Loucy (cell line): ENCODE results near the gene CA11.
"Not testable (repeated sequence)": the region's sequence is repeated elsewhere in the genome, so short reads cannot be mapped to it uniquely, and the experiment has no call there.

ENCODE experiments used
- H2AFZ ChIP-seq: fragments of 200-600 bp; sonication (generic); 2 replicates; pipeline ENCODE4 v1.6.0; 2016; ENCODE audit warnings: antibody characterized with exemption, mild to moderate bottlenecking, low read length, moderate library complexity
- H3F3A ChIP-seq: fragments of 200-600 bp; 2 replicates; pipeline ENCODE4 v1.6.0; 2016; ENCODE audit warnings: antibody characterized with exemption, low read depth, mild to moderate bottlenecking
- H3K27me3 ChIP-seq: fragments of 200-600 bp; sonication (generic); 2 replicates; pipeline ENCODE4 v1.6.1; 2014; ENCODE audit warnings: low read length, mild to moderate bottlenecking; ENCODE audit not compliant: insufficient read depth, poor library complexity, severe bottlenecking
- H3K36me3 ChIP-seq: fragments of 200-600 bp; sonication (generic); 2 replicates; pipeline ENCODE4 v1.6.1; 2016; ENCODE audit warnings: low read length; ENCODE audit not compliant: insufficient read depth
- H3K4me1 ChIP-seq: fragments of 200-600 bp; sonication (generic); 2 replicates; pipeline ENCODE4 v1.5.1; 2014; ENCODE audit warnings: low read length, mild to moderate bottlenecking; ENCODE audit not compliant: insufficient read depth, poor library complexity, severe bottlenecking
- H3K4me2 ChIP-seq: fragments of 200-600 bp; sonication (generic); 2 replicates; pipeline ENCODE4 v1.6.0; 2014; ENCODE audit warnings: antibody characterized with exemption, low read length, low read depth, mild to moderate bottlenecking; ENCODE audit not compliant: poor library complexity, severe bottlenecking
- H3K4me3 ChIP-seq: fragments of 200-600 bp; sonication (generic); 2 replicates; pipeline ENCODE4 v1.5.1; 2014; ENCODE audit warnings: low read length, mild to moderate bottlenecking, mixed read lengths; ENCODE audit not compliant: poor library complexity, severe bottlenecking
- H3K79me2 ChIP-seq: fragments of 200-600 bp; sonication (generic); 2 replicates; pipeline ENCODE4 v1.6.1; 2014; ENCODE audit warnings: low read length; ENCODE audit not compliant: insufficient read depth
- H3K9ac ChIP-seq: fragments of 200-600 bp; sonication (generic); 2 replicates; pipeline ENCODE4 v1.6.0; 2014; ENCODE audit warnings: mild to moderate bottlenecking, low read depth, low read length, moderate library complexity; ENCODE audit not compliant: poor library complexity, severe bottlenecking
- H3K9me2 ChIP-seq: fragments of 200-600 bp; sonication (generic); replicated peaks from 2 replicates; pipeline ENCODE4 v1.6.1; 2016; ENCODE audit warnings: low read depth, low read length, mixed read lengths
- H3K9me3 ChIP-seq: fragments of 200-600 bp; sonication (generic); 2 replicates; pipeline ENCODE4 v1.6.1; 2014; ENCODE audit warnings: mild to moderate bottlenecking, antibody characterized with exemption, low read length, low read depth; ENCODE audit not compliant: insufficient read depth
- H4K20me1 ChIP-seq: fragments of 200-600 bp; sonication (generic); 2 replicates; pipeline ENCODE4 v1.6.0; 2014; ENCODE audit warnings: antibody characterized with exemption, low read length, mild to moderate bottlenecking; ENCODE audit not compliant: insufficient read depth, poor library complexity, severe bottlenecking
- CTCF ChIP-seq: fragments of 200-600 bp; sonication (generic); conservative IDR thresholded peaks from 2 replicates; pipeline ENCODE4 v1.5.1; 2014; ENCODE audit warnings: mild to moderate bottlenecking, antibody characterized with exemption, low read length
- EZH2phosphoT487 ChIP-seq: fragments of 200-600 bp; IDR thresholded peaks from 2 replicates; pipeline ENCODE4 v1.6.1; 2018; ENCODE audit warnings: antibody characterized with exemption, mild to moderate bottlenecking, moderate library complexity, borderline replicate concordance

The CA11 gene

GRCh38 chr19:48660852-48661710 lies 15.1 kb upstream of the CA11 start:
- no peak for TF ChIP-seq CTCF
- no peak for TF ChIP-seq EZH2phosphoT487
- H3K79me2 ChIP-seq, result no peaks in the 10 kb centered on the region
- H2AFZ ChIP-seq, result peak overlapping the region; percentile 99
- H3K27me3 ChIP-seq, result no peaks in the 10 kb centered on the region
- H3K4me1 ChIP-seq, result peaks cover 8% of the 10 kb centered on the region
- H3K9me2 ChIP-seq, result no peaks in the 10 kb centered on the region
- H3K9ac ChIP-seq, result peak overlapping the region; percentile 16
- H3K4me3 ChIP-seq, result peak overlapping the region; percentile 63
- peak overlapping the region; percentile 58 for H3K4me2 ChIP-seq
- H3K36me3 ChIP-seq, result no peaks in the 10 kb centered on the region
- no peaks in the 10 kb centered on the region for H3K9me3 ChIP-seq
- H3F3A ChIP-seq, result no peaks in the 10 kb centered on the region
- H4K20me1 ChIP-seq, result no peaks in the 10 kb centered on the region

- Histone ChIP-seq H4K20me1 (no peaks in the 10 kb centered on the region), H3K27me3 (no peaks in the 10 kb centered on the region), H3K4me1 (peaks cover 8% of the 10 kb centered on the region), H3K9me3 (no peaks in the 10 kb centered on the region), H3K9ac (no peak overlapping the region), H3K4me3 (no peak overlapping the region), H3K9me2 (no peaks in the 10 kb centered on the region), H3F3A (no peaks in the 10 kb centered on the region), H2AFZ (no peak overlapping the region), H3K36me3 (no peaks in the 10 kb centered on the region), H3K4me2 (no peak overlapping the region), H3K79me2 (no peaks in the 10 kb centered on the region)
- no peak for TF ChIP-seq EZH2phosphoT487
Measured at GRCh38 chr19:48659768-48660167, 13.8 kb upstream of the CA11 start.

GRCh38 chr19:48658483-48658882 lies 12.5 kb upstream of the CA11 start:
- peaks cover 8% of the 10 kb centered on the region for H3K4me1 ChIP-seq

GRCh38 chr19:48657828-48658227 lies 11.8 kb upstream of the CA11 start:
- H3K27me3 ChIP-seq, H3K4me1 ChIP-seq, H3K4me2 ChIP-seq, H3K9ac ChIP-seq, H2AFZ ChIP-seq, H3K9me2 ChIP-seq, H3K36me3 ChIP-seq, H4K20me1 ChIP-seq, H3K9me3 ChIP-seq, H3F3A ChIP-seq, H3K4me3 ChIP-seq, H3K79me2 ChIP-seq: not testable (repeated sequence)

More at GRCh38 chr19:48658483-48658882, 12.5 kb upstream of the CA11 start:
- no peaks in the 10 kb centered on the region for H3K9me2 ChIP-seq
- no peak overlapping the region for H3K4me3 ChIP-seq
- H3K9me3 ChIP-seq, result no peaks in the 10 kb centered on the region
- H2AFZ ChIP-seq, result no peak overlapping the region
- no peaks in the 10 kb centered on the region for H3K79me2 ChIP-seq
- no peaks in the 10 kb centered on the region for H3K36me3 ChIP-seq
- TF ChIP-seq EZH2phosphoT487 (no peak), CTCF (no peak)
- H4K20me1 ChIP-seq, result no peaks in the 10 kb centered on the region
- no peaks in the 10 kb centered on the region for H3F3A ChIP-seq
- no peak overlapping the region for H3K4me2 ChIP-seq
- H3K27me3 ChIP-seq, result no peaks in the 10 kb centered on the region
- no peak overlapping the region for H3K9ac ChIP-seq
